B cell (primary cell): Measurements from ENCODE around the gene TBC1D30. TPM values are rescaled to one million over a fixed set of nuclear protein-coding genes. Genes with fewer than 3 reads are reported as not detected.

Experiments
- ATAC-seq: fragments of 200-7000 bp; cut with Tn5 transposase; one replicate; pipeline ENCODE4 v1.10.0; 2021; ENCODE audit warnings: low read depth, mild to moderate bottlenecking, moderate number of reproducible peaks, moderate library complexity
- CTCF ChIA-PET: fragments of 350-600 bp; sonication (Branson Sonifier 250); formaldehyde crosslinking; loops from one replicate; lab custom pipeline; 2021; ENCODE audit warnings: antibody characterized with exemption, inconsistent platforms; lab: Charles Lee
- POLR2A ChIA-PET: fragments of 350-600 bp; sonication (Branson Sonifier 250); formaldehyde crosslinking; loops from one replicate; lab custom pipeline; 2021; ENCODE audit warnings: antibody characterized with exemption; lab: Charles Lee
- DNase-seq: peaks from one replicate; pipeline ENCODE4 v3.0.0; 2013
- H2AFZ ChIP-seq: 2 replicates; pipeline ENCODE4 v1.6.1; 2012; ENCODE audit warnings: mild to moderate bottlenecking, low read depth, low read length; ENCODE audit not compliant: insufficient read depth, poor library complexity, severe bottlenecking
- H3K27ac ChIP-seq, 2 donors: 1 replicate in 1 of 2; 2 replicates in 1 of 2; pipeline ENCODE4 v1.5.1; 2012 to 2013; ENCODE audit warnings: low read length in 2 of 2, mild to moderate bottlenecking in 2 of 2, moderate library complexity in 1 of 2
- H3K27me3 ChIP-seq, 4 experiments: fragments of 200-600 bp in 1 of 4; sonication (generic) in 1 of 4; replicated peaks in 1 of 4; 1 replicate in 2 of 4; 2 replicates in 2 of 4; pipeline versions ENCODE4 v1.6.1 to v1.7.0; 2013 to 2016; ENCODE audit warnings: low read length in 3 of 4, mild to moderate bottlenecking in 2 of 4, mixed read lengths in 1 of 4, moderate library complexity in 1 of 4; ENCODE audit not compliant: insufficient read depth in 4 of 4, control insufficient read depth in 3 of 4; ENCODE audit errors: control extremely low read depth in 1 of 4
- H3K36me3 ChIP-seq, 2 experiments: replicated peaks in 1 of 2; 1 replicate in 1 of 2; 2 replicates in 1 of 2; pipeline versions ENCODE4 v1.6.1 to v1.7.1; 2013; ENCODE audit warnings: low read length in 1 of 2; ENCODE audit not compliant: insufficient read depth in 2 of 2, control insufficient read depth in 1 of 2; ENCODE audit errors: control extremely low read depth in 1 of 2, extremely low read depth in 1 of 2
- H3K4me1 ChIP-seq, 2 donors: fragments of 200-600 bp in 1 of 2; sonication (generic) in 1 of 2; 1 replicate in 1 of 2; 2 replicates in 1 of 2; pipeline versions ENCODE4 v1.5.1 to v1.6.1; 2013 to 2017; ENCODE audit warnings: low read length in 2 of 2; ENCODE audit not compliant: control insufficient read depth in 2 of 2, insufficient read depth in 2 of 2
- H3K4me2 ChIP-seq: replicated peaks from 2 replicates; pipeline ENCODE3; 2012; ENCODE audit warnings: mild to moderate bottlenecking, low read depth, low read length; ENCODE audit not compliant: poor library complexity, severe bottlenecking
- H3K4me3 ChIP-seq, 5 experiments: fragments of 200-600 bp in 1 of 5; sonication (generic) in 1 of 5; 1 replicate in 3 of 5; 2 replicates in 2 of 5; pipeline versions ENCODE4 v1.5.1 to v1.7.0; 2011 to 2016; ENCODE audit warnings: low read length in 4 of 5, mild to moderate bottlenecking in 4 of 5, low read depth in 2 of 5, control low read depth in 1 of 5, moderate library complexity in 1 of 5; ENCODE audit not compliant: insufficient read depth in 1 of 5; ENCODE audit errors: control extremely low read depth in 1 of 5, extremely low read depth in 1 of 5
- H3K79me2 ChIP-seq: fragments of 200-600 bp; sonication (generic); one replicate; pipeline ENCODE4 v1.6.0; 2016; ENCODE audit warnings: low read length; ENCODE audit not compliant: control insufficient read depth, insufficient read depth
- H3K9ac ChIP-seq: fragments of 200-600 bp; sonication (generic); 2 replicates; pipeline ENCODE4 v1.6.1; 2017; ENCODE audit warnings: mild to moderate bottlenecking, low read length, moderate library complexity
- H3K9me3 ChIP-seq, 3 donors: one replicate each; pipeline versions ENCODE4 v1.6.1 to v1.7.1; 2013; ENCODE audit warnings: low read length in 2 of 3; ENCODE audit not compliant: control insufficient read depth in 2 of 3, insufficient read depth in 1 of 3; ENCODE audit errors: control extremely low read depth in 1 of 3
- H4K20me1 ChIP-seq: 2 replicates; pipeline ENCODE4 v1.6.0; 2012; ENCODE audit warnings: mild to moderate bottlenecking, low read length; ENCODE audit not compliant: insufficient read depth, control insufficient read depth, poor library complexity, severe bottlenecking
- H3K27ac Mint-ChIP-seq: one replicate; pipeline ENCODE4 v1.8.0; 2021; ENCODE audit warnings: mixed read lengths
- H3K27me3 Mint-ChIP-seq: one replicate; pipeline ENCODE4 v1.8.0; 2021; ENCODE audit warnings: mixed read lengths
- H3K4me1 Mint-ChIP-seq: one replicate; pipeline ENCODE4 v1.8.0; 2021; ENCODE audit warnings: mixed read lengths
- H3K4me3 Mint-ChIP-seq: one replicate; pipeline ENCODE4 v1.8.0; 2021; ENCODE audit warnings: mixed read lengths
- H3K9me3 Mint-ChIP-seq: one replicate; pipeline ENCODE4 v1.8.0; 2022; ENCODE audit warnings: mixed read lengths; ENCODE audit not compliant: insufficient read depth
- CTCF ChIP-seq: fragments of 200-600 bp; IDR thresholded peaks from one replicate; pipeline ENCODE4 v1.8.0; 2022; ENCODE audit warnings: antibody characterized with exemption, mild to moderate bottlenecking
- EZH2 ChIP-seq: IDR thresholded peaks from 2 replicates; pipeline ENCODE4 v1.6.1; 2012; ENCODE audit warnings: borderline replicate concordance, low read depth, mild to moderate bottlenecking, moderate library complexity, low read length; ENCODE audit not compliant: insufficient read depth, poor library complexity, severe bottlenecking
- WGBS: methylation state at CpG from one replicate; pipeline ENCODE4 v1.1.5; 2013; ENCODE audit warnings: missing lambda C conversion rate; ENCODE audit not compliant: insufficient coverage; 5-methylcytosine and 5-hydroxymethylcytosine counted together
- intact Hi-C: fragments of 100-400 bp; cut with micrococcal nuclease; formaldehyde crosslinking; loops from one replicate; pipeline ENCODE4 v1.10.0; 2022
- polyA plus RNA-seq: library from polyadenylated mRNA; depleted of rRNA; stranded (reverse); fragments of >200 nt; gene quantifications from 2 replicates; pipeline ENCODE4 v1.2.3, GENCODE V29; 2012
- total RNA-seq, 2 donors: library from RNA; stranded (reverse); fragments of 120-200 nt in 1 of 2; gene quantifications; 1 replicate in 1 of 2; 2 replicates in 1 of 2; pipeline versions ENCODE4 v1.2.3 to v1.2.4, GENCODE V29; 2013 to 2022

The TBC1D30 gene
- total and polyA plus RNA-seq, 2 donors (not counting 1 experiment from before 2014, with no cell fraction given) = 0.06 to 0.10 TPM

- POLR2A ChIA-PET = interaction anchor here (0.6 to 0.7 kb wide), 2 partner anchors 12 to 25 kb away, joined by 3 read pairs; no protein-coding TSS in a partner anchor
- peak overlapping the region; percentile 2 for H3K27ac Mint-ChIP-seq
- 63% methylated on average over 2 of the region's 6 CpGs for WGBS
- DNase-seq (peak; percentile 57), ATAC-seq (peak; percentile 39)
- no peaks in the 10 kb centered on the region for H3K9me3 Mint-ChIP-seq
- Histone ChIP-seq H3K4me1 (peaks cover 22% of the 10 kb centered on the region in 2 donors), H4K20me1 (no peaks in the 10 kb centered on the region), H3K36me3 (no peaks in the 10 kb centered on the region), H3K27me3 (peaks cover 0 to 36% (median 22%) of the 10 kb centered on the region in 4 experiments), H2AFZ (peak overlapping the region; percentile 77), H3K79me2 (no peaks in the 10 kb centered on the region), H3K4me2 (peak overlapping the region; percentile 90), H3K9ac (peak overlapping the region; percentile 64), H3K4me3 (peak overlapping the region; percentile 41 to 69 (median 60)), H3K27ac (no peak overlapping the region), H3K9me3 (peaks cover 0 to 4% (median 0%) of the 10 kb centered on the region in 3 donors)
- peak overlapping the region; percentile 91 for H3K4me3 Mint-ChIP-seq
- peaks cover 46% of the 10 kb centered on the region for H3K27me3 Mint-ChIP-seq
- peaks cover 24% of the 10 kb centered on the region for H3K4me1 Mint-ChIP-seq
- intact Hi-C loops = no loop called here
- CTCF ChIA-PET = interaction anchor here (0.7 to 3.8 kb wide), 7 partner anchors 10 to 195 kb away, joined by 3 to 30 read pairs (median 4); no protein-coding TSS in a partner anchor
- TF ChIP-seq CTCF = no peak
- TF ChIP-seq EZH2 = no peak
These were observed 42.1 kb upstream of the TBC1D30 start for GRCh38 chr12:64782191-64782876.

- H3K79me2 ChIP-seq = no peaks in the 10 kb centered on the region
- peaks cover 20% of the 10 kb centered on the region for H3K27me3 Mint-ChIP-seq
- no peak overlapping the region for H3K4me3 Mint-ChIP-seq
- no peak for ATAC-seq
- peaks cover 17 to 18% of the 10 kb centered on the region in 2 donors for H3K4me1 ChIP-seq
- H3K4me1 Mint-ChIP-seq = peaks cover 19% of the 10 kb centered on the region
- peaks cover 0 to 19% (median 8%) of the 10 kb centered on the region in 4 experiments for H3K27me3 ChIP-seq
- POLR2A ChIA-PET = interaction anchor here (0.7 kb wide), 1 partner anchor 22 kb away, joined by 3 read pairs; no protein-coding TSS in a partner anchor
- no peak overlapping the region for H3K27ac ChIP-seq
- H3K9me3 ChIP-seq = peaks cover 0 to 2% (median 0%) of the 10 kb centered on the region in 3 donors
- DNase-seq = no peak
- CTCF ChIA-PET = interaction anchor here (0.6 to 1.4 kb wide), 2 partner anchors 16 to 32 kb away, joined by 3 to 7 read pairs; no protein-coding TSS in a partner anchor
- WGBS = 100% methylated on average over 5 of the region's 6 CpGs
- no peaks in the 10 kb centered on the region for H3K9me3 Mint-ChIP-seq
- no peaks in the 10 kb centered on the region for H3K36me3 ChIP-seq
- intact Hi-C loops = no loop called here
- H3K9ac ChIP-seq = no peak overlapping the region
- TF ChIP-seq EZH2 = no peak
- no peak for TF ChIP-seq CTCF
- no peak overlapping the region for H3K27ac Mint-ChIP-seq
- H2AFZ ChIP-seq = no peak overlapping the region
- no peak overlapping the region for H3K4me3 ChIP-seq
- H4K20me1 ChIP-seq = no peaks in the 10 kb centered on the region
- H3K4me2 ChIP-seq = no peak overlapping the region
These were observed 38.6 kb upstream of the TBC1D30 start for GRCh38 chr12:64785838-64786237.
